Skin of body (tissue), 2 donors: ENCODE data around the gene TMPRSS6. TPM values are rescaled to one million over a fixed set of nuclear protein-coding genes. Genes with fewer than 3 reads are reported as not detected.

Experiments
- DNase-seq: peaks from one replicate; lab custom pipeline; 2025; lab: John Stamatoyannopoulos, UW
- total RNA-seq: library from RNA; depleted of rRNA; stranded (reverse); fragments of >200 nt; gene quantifications from one replicate; pipeline ENCODE4 v1.2.3, GENCODE V29; 2014

Gene TMPRSS6
- 0.59 TPM for total RNA-seq

GRCh38 chr22:37109242-37109917, at the start of gene TMPRSS6:
TSS of gene TMPRSS6 (minus strand) at chr22:37109713. CDS start at chr22:37103417, 6,296 bp downstream.
- DNase-seq: no peak

DNA sequence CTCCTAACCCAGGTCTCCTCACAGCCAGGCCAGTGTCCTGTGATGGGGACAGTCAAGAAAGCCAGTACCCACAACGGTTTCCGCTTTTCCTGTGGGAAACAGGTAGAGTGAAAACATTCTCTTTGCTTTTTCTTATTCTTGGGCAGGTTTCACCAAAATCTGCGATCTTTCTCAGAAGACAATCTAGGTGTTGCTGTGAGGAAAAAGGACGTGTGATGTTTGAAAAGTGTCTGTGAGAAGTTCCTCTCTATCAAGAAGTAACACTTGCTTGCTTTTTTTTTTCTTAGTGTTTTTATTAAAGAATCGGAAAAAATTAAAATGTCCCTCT, 49.4 kb upstream of the TMPRSS6 start:
- DNase-seq: no peak

DNA sequence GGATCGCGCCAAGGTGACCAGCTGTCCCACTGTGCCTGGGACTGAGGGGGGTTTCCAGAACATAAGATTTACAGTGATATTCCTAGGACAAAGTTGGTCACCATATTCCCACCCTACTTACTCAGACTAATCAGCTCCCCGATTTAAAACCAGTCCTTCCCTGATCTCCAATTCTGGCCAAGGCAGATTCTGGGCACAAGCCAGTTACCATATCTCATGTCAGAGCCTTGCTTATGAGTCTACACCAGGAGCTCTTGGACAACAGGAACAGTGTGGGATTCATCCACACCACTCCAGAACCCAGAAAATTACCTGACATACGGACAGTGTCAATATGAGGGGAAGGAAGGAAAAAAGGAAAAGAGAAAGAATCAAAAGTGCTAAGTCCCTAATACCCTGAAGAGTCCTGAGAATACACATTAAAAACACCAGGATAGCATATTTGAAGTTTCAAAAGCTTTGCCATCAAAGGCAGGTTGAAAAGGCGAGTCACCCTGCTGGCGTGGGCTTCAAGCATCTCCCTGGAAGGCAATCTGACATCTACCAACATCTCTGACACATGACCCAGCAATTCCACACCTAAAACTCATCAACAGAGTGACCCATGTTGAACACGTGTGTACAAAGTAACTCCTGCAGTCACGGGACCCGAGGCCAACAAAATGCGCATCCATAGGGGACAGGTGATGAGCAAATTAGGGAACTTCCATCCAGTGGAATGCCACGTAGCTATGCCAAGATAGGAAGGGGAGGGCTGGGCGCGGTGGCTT, 48.2 kb upstream of the TMPRSS6 start:
- DNase-seq: no peak

GRCh38 chr22:37156686-37157435, 47.3 kb upstream of the TMPRSS6 start:
- DNase-seq: no peak

GRCh38 chr22:37155971-37156370, 46.5 kb upstream of the TMPRSS6 start:
- DNase-seq: no peak

- no peak for DNase-seq
Measured at GRCh38 chr22:37154925-37155712, 45.6 kb upstream of the TMPRSS6 start.

DNA sequence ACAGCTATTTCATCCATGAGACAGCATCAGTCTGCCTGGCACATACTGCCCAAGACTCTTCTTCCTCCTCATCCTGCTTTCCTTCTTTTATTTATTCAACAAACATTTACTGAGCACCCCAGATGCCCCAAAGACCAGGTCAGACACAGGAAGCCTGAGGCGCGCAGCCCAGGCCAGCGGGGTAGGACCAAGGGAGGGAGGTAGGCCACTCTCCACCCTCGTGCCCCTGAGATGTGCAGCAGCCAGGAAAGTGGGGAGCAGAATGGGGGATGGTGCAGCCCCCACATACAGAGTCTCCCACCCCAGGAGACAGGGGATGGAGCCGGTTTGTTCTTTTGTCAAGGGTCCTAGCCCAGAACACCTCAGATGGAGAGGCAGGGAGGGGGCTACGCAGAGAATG, 44.4 kb upstream of the TMPRSS6 start:
- no peak for DNase-seq

GRCh38 chr22:37151401-37151800, 41.9 kb upstream of the TMPRSS6 start:
- no peak for DNase-seq

DNA sequence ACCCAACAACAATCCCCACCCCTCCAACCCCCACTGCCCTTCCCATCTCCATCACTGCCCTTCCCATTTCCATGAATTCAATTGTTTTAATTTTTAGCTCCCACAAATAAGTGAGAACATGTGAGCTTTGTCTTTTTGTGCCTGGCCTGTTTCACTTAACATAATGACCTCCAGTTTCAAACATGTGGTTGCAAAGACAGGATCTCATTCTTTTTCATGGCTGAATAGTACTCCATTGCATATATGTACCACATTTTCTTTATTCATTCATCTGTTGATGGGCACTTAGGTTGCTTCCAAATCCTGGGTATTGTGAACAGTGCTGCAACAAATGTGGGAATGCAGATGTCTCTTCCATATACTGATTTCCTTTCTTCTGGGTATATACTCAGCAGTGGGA, 41.2 kb upstream of the TMPRSS6 start:
- DNase-seq: no peak

- no peak for DNase-seq
Measured at GRCh38 chr22:37148742-37149665, 39.5 kb upstream of the TMPRSS6 start.

GRCh38 chr22:37148031-37148651, 38.6 kb upstream of the TMPRSS6 start:
- no peak for DNase-seq

DNA sequence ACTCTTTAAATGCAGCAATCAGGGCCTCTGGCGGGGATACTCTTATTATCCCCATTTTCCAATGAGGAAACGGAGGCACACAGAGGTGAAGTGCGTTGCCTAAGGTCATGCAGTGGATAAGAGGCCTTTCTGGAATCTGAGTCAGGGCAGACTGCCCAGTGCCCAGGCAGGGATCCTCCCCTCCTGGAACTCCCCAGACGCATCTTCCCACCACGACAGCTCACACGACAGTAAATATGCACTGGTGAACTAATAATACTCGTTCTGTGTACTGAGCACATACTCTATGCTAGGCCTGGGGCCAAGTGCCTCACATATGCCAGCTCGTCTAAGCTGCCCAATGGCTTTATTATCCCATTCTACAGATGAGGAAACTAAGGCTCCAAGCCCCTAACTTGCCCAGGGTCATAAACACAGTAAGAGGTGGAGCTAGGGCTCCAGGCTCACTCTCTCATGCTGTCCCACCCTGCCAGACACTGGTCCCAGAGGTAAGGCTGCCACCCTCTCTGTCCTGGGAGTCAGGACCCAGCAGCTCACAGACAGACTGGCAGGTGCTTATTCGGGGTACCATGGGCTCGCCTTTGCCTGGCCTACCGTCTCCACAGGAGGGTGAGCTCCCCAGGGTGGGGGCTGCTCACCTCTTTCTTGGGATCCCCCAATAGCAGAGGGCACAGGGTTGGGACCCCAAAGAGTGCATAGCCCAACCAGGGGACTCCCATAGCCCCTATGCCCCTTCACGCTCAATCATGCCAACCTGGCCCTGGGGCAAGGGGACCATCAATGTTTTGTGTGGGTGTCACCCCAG, 37.9 kb upstream of the TMPRSS6 start:
- no peak for DNase-seq

GRCh38 chr22:37146507-37147180, 37.1 kb upstream of the TMPRSS6 start:
- DNase-seq: no peak

DNA sequence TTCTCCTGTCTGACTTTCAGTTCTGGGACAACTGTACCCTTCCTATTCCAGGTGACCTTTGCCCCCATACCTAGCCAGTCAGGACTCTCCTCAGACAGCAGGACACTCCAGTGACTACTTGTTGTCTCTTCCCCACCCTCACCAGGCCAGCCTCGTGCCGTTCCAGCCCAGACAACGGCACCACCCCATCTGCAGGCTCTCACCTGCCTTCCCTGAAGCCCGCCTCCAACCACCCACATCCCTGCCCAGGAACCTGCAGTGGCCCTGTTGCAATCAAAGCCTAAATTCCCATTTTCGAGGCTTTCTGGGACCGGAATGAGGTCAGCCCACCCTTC, 36.5 kb upstream of the TMPRSS6 start:
- no peak for DNase-seq

GRCh38 chr22:37145180-37146050, 35.9 kb upstream of the TMPRSS6 start:
- no peak for DNase-seq

DNA sequence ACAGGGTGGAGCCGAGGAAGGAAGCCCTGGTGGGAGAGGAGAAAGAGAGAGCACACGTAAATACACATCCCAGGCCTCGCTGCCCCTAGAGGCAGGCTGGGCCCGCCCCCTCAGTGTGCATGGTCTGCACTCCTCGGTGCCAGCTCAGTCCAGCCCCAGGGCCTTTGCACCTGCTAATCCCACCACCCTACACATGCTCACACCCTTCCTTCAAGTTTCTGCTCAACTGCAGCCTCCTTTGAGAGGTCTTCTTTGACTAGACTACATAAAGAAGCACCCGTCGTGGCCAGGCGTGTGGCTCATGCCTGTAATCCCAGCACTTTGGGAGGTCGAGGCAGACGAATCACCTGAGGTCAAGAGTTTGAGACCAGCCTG, 34.7 kb upstream of the TMPRSS6 start:
- DNase-seq: no peak

GRCh38 chr22:37141971-37142370, 32.5 kb upstream of the TMPRSS6 start:
- no peak for DNase-seq

DNA sequence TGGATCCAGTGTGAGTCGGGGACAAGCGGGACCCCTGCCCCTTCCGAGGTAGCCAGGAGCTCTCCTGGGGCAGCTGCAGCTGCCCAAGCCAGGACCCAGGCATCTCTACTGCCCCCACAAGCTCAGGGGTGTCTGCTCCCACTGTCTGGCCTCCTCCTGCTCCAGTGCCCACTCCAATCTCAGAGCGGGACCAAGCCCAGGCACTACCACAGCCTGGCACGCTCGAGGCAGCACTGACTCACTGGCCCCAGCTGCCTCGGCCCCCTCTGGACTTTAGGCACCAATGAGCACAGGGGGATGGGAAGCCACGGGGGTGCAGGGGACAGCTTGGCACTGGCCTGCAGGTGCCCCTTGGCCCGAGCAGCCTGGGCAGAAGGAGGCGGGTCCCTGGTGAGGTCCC, 32.0 kb upstream of the TMPRSS6 start:
- DNase-seq: no peak
